HL-60/S4 treated with phorbol 12-myristate 13-acetate at 8.2 ng/mL for 4 days and 3 days (cell line): ENCODE measurements around the gene BLOC1S1.
"Not testable (repeated sequence)": the region's sequence is repeated elsewhere in the genome, so short reads cannot be mapped to it uniquely, and the experiment has no call there.

Experiments
- in situ Hi-C: fragments of 300-500 bp; cut with MboI; formaldehyde crosslinking; loops from 2 replicates; pipeline ENCODE4 v1.15.0; 2022; ENCODE audit warnings: low sequenced_read_pairs

The BLOC1S1 gene

DNA sequence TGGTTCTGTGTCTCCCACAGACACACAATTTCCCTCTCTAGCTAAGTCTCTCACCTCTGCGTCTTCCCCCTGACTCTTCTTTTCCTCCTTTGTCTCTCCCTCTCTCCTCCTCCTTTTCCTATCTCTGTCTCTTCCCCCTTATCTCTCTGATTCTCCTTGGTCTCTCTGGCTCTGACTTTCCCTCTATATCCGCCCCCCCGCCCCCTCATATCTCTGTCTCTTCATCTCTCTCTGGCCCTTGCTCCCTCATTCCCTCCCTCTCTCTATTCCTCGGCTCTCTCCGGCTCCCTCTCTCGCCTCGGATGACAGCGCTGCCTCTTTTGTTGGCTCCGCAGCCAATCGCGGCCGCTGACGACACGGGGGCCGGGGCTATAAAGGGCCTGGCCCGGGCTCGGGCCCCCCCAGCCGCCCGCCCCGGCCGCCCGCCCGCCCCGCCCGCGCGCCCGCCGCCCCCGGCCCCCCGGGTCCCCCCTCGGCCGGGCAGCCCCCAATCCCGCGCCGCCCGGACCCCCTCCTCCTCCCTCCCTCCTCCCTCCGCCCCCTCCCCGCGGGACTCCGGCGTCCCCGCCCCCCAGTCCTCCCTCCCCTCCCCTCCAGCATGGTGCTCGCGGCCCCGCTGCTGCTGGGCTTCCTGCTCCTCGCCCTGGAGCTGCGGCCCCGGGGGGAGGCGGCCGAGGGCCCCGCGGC, 27.0 kb downstream of the BLOC1S1 start, which contains the start of gene GDF11:
Gene GDF11 (plus strand): TSS at position 404 of the 687 bp plus-strand sequence. CDS start 195 bp downstream, at position 599.
- in situ Hi-C loops, result loop anchor here (25.0 kb wide), 1 partner anchor 194 kb away; the partner anchor contains the start of genes DGKA and PYM1

DNA sequence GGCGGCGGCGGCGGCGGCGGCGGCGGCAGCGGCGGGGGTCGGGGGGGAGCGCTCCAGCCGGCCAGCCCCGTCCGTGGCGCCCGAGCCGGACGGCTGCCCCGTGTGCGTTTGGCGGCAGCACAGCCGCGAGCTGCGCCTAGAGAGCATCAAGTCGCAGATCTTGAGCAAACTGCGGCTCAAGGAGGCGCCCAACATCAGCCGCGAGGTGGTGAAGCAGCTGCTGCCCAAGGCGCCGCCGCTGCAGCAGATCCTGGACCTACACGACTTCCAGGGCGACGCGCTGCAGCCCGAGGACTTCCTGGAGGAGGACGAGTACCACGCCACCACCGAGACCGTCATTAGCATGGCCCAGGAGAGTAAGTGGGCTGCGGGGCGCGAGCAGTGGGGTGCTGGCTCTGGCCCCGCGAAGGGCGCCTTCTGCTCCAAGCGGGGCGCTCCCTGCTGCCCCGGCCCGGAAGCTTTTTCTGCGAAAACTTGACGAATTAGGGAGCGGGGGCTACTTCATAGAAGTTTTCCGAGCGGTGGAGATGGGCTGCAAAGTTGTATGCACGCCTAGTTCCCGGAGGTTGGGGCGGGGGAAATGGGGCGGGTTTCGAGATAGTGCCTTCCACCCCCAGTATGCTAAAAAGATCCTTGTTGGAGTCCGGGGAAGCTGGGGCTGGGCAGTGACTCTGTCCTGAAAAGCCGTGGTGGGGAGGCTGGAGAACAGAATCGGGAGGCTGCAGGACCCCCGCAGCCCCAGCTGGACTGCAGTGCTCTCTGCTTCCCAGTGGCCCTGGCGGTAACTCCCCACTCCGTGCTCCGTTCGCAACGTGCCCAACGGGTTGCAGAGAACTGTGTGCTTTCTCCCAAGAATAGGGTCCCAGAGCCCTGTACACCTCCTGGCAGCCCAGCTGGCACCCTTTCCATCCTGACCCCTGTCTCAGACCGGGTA, 27.8 kb downstream of the BLOC1S1 start:
- in situ Hi-C loops, result loop anchor here (25.0 kb wide), 1 partner anchor 194 kb away; the partner anchor contains the start of genes DGKA and PYM1

DNA sequence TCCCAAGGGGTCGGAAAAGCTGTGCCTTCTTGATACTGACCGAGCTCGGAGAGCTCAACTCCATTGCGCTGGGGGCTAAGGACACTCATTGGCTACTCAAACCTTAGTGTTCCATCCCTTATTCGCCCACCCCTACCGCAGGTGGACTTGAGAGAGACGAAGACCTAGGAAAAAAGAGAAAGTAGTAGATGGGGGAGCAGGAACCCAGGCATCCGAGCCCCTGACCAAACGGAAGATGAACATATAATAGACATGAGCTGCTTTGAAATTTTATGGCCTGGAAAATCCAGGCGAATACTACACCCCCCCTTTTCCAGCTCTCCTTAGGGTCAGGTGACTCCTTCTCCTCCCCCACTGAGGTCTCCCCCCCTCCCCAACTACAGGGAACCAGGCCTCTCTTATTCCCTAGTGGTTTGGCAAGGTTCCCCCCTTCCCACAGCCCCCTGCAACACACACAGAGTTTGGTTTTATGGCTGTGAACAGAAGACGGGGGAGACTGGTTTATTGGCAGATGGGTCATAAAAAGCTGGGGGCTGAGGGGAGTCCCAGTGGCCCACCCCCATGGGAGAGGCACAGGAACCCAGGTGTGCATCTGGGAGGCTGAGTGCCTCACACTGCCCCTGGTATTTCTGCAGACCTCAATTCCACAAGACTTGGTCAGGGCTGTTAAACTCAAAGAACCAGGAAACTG, 28.6 kb downstream of the BLOC1S1 start:
- in situ Hi-C loops, result loop anchor here (25.0 kb wide), 1 partner anchor 193 kb away; the partner anchor contains the start of genes DGKA and PYM1

DNA sequence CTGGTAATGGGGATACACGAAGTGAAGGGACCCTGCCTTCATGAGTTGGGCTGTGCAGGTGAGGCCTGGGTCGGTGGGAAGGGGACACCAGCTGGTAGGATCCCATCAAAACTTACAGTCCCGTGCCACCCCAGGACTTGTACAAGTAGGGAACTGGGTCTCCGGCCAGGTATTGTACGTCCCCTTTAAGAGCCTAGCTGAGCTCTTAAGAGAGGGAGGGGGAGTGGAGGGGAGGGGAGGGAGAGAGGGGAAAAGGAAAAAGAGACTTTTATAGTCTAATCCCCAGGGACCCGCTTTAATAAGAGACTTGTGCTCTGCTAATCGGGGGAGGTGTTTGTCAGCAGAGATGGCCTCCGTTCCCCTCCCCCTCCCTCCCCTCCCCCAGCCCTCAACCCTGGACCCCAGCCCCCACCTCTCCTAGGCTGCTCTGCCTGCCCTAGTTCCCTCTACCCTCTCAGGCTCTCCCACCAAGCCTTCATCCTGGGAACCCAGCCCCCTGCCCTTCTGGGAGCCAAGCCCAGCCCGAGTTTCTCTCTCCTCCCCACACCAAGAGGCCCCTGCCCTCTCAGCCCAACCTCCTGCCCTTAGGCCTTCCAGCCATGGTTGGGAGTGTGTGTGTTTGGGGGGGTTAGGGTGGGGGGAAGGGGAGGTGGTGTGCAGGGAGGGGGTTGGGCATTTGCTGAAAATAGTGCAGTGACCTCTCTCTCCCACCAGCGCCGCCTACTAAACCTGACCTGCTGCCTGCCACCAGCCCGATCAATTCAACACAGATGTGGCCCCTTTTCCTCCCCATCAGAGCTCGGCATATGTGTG, 29.7 kb downstream of the BLOC1S1 start:
- in situ Hi-C loops, result loop anchor here (25.0 kb wide), 1 partner anchor 192 kb away; the partner anchor contains the start of genes DGKA and PYM1

DNA sequence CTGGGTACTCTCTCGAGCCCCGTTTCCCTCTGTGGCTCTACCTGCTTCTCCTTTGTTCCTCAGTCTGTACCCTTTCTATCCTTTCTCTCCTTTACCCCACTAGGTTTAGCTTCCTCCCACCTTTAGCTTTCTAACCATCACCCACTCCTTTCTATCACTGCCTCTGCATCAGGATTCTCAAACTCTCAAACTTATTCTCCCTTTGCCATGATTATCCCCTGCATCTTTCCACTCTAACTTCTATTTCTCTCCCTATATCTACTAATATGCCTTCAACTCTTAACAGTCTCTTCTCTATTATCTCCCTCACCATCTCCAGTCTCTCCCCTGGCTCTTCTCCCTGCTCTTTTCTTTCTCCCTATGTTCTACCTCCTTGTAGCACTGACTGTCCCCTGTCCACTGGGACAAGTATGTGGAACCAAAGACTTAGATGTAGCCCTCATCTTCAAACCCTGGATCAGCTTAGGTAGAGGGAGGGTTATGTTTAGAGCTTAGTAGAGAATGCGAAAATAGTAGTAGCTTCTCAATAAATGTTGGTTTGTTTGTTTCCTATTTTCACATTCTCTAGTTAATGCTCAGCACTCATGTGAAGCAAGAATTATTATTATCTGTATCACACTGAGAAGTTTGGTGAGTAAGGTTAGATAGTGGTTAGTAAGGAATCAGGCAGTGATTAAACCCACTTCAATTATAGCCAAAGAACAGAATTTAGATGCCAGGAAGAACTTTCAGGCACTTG, 30.5 kb downstream of the BLOC1S1 start:
- in situ Hi-C loops, result loop anchor here (25.0 kb wide), 1 partner anchor 191 kb away; the partner anchor contains the start of genes DGKA and PYM1

DNA sequence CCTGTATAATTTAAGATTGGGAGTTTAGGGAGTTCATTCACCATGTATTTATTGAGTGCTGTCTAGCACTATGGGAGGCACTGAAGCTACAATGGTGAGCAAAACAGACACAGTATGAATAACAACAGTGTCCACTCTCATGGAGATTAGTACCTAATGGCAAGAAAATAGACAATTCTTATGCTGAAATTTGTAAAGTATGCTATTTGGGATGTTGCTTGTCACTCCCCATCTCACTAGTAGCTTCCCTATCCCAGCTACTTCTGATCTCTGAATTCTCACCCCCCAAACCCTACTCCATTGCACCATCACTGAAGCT, 31.0 kb downstream of the BLOC1S1 start:
- in situ Hi-C loops, result loop anchor here (25.0 kb wide), 1 partner anchor 190 kb away; the partner anchor contains the start of genes DGKA and PYM1

DNA sequence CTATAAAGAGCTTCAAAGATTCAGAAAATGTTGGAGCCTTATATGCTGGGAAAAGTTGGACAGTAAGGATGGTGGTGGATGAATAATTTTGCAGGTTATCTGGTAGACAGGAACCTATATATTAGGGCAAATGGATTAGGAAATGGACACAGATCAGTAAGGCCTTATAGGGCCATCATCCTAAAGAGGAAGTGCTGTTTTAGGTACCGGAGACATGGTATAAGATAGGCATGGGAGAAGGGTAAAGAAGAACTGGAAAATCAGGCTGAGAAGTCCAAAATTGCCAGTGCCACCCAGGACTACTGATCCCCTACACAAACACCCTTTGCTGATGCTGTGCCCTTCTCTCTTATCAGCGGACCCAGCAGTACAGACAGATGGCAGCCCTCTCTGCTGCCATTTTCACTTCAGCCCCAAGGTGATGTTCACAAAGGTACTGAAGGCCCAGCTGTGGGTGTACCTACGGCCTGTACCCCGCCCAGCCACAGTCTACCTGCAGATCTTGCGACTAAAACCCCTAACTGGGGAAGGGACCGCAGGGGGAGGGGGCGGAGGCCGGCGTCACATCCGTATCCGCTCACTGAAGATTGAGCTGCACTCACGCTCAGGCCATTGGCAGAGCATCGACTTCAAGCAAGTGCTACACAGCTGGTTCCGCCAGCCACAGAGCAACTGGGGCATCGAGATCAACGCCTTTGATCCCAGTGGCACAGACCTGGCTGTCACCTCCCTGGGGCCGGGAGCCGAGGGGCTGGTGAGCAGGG, 32.6 kb downstream of the BLOC1S1 start:
- in situ Hi-C loops, result loop anchor here (25.0 kb wide), 1 partner anchor 189 kb away; the partner anchor contains the start of genes DGKA and PYM1

DNA sequence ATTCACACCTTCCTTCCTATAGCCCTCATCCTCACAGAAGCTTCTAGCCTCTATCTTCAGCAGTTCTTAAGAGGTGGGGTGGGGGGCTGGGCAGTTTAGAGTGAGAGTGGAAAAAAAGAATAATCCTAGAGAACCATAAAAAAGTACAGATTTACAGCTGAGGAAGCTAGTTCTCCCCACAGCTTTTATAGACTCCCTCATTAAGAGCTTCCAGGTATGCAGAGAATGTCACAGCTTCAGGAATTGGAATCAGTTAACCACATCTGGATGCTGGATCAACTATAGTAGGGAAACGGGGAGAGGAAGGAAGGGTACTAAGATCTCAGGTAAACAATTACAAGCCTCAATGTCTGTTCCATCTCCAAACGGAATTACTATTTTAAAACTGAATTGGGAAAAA, 39.4 kb downstream of the BLOC1S1 start:
- in situ Hi-C loops, result no loop called here

DNA sequence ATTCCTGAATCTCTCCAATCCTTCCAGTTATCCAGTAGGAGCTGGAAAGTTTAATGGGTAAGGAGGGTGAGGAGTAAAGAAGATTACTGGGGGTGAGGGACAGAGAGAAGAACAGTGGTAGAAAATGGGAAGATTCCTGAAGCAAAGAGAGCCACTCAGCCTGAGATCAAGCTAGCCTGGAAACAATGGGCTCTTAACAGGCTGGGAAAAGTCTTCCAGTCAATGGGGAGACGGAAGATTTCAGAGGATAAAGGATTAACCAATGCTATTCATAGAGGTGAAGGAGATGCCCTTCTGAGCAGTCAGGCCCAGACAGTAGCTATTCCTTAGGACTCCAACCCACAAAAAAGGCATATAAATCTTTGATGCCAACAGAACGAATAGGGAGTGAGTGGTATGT, 41.9 kb downstream of the BLOC1S1 start:
- in situ Hi-C loops, result no loop called here

DNA sequence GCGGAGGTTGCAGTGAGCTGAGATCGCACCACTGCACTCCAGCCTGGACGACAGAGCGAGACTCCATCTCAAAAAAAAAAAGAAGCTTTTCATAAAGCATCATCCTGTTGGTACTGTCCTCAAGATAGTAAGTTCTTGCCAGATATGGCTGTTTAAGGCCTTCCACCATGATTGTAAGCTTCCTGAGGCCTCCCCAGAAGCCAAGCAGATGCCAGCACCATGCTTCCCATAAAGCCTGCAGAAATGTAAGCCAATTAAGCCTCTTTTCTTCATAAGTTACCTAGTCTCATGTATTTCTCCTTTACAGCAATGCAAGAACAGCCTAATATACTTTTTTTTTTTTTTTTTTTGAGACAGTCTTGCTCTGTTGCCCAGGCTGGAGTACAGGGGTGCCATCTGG, 42.7 kb downstream of the BLOC1S1 start:
- in situ Hi-C loops, result not testable (repeated sequence)

DNA sequence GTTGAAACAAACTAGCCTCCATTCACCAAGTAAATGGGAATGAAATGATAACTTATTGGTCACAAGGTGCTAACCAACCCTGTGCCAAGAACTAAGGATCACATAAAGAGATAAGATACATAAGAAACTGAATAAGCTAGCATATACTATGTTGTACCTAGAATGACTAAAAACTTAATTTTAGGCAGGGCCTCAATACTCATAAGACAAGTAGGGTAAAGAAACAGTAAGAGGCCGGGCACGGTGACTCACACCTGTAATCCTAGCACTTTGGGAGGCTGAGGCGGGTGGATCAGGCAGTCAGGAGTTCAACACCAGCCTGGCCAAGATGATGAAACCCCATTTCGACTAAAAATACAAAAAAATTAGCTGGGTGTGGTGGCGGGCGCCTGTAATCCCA, 44.8 kb downstream of the BLOC1S1 start:
- in situ Hi-C loops, result no loop called here

DNA sequence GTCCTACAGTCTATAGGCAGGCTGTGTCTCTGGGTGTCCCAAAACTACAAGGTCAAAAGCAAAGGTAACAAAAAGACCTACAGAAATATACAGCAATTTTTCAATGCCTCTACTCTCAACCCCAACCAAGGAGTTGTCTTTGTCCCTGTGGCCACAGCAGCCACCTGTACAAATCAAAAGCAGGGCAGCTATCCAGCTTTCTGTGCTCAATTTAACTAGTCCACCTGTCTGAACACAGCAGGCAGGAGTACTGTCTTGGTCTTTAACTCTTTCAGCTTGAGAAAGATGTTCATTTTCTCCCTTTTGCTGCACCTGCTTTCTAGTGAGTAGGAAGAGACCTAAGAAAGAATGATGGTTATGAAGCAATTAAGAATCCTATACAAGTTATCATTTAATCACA, 46.8 kb downstream of the BLOC1S1 start:
- in situ Hi-C loops, result no loop called here

DNA sequence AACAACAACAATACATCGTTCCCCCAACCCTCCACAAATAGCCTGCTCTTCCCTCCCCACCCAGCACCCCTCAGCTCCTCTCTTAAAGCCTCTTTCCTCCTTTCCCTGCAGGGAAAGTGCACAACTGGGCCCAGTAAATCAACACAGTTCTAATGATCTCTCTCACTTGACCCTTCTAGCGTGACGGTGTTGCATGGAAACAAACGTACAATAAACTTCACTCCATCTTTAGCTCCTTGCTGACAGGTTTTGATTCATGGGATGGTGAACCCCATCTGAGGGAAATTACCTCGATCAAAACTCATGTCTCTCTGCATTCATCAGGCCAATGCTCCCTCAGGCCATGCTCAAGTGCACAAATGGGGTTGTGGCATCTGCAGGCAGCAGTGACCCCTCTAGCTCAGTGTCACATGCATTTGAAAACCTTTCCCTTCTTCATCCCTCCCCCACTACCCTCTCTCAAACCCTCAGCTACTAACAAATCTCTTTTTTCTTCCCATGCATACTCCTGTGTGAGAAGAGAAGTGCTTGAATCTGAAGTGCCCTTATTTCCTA, 50.0 kb downstream of the BLOC1S1 start:
- in situ Hi-C loops, result no loop called here

DNA sequence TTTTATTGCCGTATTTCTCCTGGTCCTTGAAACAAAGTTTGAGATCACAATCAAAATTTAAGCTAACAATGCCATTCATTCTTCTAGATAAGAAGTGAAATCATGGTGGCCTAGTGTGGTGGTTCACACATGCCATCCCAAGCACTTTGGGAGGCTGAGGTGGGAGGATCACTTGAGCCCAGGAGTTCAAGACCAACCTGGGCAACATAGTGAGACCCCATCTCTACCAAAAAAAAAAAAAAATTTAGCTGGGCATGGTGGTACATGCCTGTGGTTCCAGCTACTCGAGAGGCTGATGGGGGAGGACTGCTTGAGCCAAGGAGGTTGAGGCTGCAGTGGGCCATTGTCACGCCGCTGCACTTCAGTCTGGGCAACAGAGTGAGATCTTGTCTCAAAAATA, 51.3 kb downstream of the BLOC1S1 start:
- in situ Hi-C loops, result no loop called here
